ENCODE results near the gene PES1.
"Not testable (repeated sequence)": the region's sequence is repeated elsewhere in the genome, so short reads cannot be mapped to it uniquely, and the experiment has no call there.

PES1 gene

DNA sequence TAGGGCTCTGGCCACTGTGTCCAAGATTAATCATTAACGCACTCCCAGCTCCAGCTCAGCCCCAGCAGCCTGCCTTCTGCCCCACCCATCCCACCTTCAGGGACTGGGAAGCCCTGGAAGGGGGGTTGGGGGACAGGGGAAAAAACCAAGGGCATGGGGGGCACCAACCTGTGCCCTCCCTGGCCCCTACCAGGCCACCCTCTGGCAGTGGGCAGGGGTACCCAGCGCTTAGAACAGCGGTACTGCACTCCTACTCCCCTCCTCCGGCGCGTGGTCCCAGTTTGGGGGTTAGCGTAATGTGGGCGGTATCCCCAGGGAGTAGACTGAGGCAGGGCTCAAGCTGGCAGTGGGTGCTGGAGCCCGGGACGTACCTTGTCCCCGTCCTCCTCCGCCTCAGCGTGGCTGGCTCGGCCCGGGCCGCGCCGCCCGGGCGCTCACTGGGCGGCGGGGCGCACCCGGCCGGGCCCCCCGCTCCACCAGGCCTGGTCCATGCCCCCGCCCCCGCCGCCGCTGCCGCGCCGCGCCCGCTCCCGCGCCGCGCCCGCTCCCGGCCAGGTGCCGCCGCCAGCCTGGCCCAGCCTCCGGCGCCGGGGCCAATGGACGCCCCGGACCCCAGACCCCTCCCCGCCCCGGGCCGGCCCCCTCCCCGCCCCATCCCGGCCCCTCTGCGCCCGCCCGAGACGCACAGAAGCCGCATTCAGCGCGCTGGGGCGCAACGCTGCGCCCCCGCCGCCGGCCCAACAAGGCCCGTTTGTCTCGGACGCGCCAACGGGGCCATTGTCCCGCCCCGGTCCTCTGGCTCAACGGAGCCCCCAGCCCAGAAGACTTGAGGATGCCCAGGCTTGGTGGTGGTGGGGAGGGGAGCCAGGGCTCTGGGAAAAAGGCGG is 17.4 kb downstream of the PES1 start, which contains the start of gene GAL3ST1:
GAL3ST1 (minus strand) TSS at position 571 of the 887 bp plus-strand sequence. CDS start 17,273 bp downstream, outside the sequence.
- no peak for DNase-seq

GRCh38 chr22:30573594-30574094 is 18.1 kb downstream of the PES1 start:
- DNase-seq, result no peak

DNA sequence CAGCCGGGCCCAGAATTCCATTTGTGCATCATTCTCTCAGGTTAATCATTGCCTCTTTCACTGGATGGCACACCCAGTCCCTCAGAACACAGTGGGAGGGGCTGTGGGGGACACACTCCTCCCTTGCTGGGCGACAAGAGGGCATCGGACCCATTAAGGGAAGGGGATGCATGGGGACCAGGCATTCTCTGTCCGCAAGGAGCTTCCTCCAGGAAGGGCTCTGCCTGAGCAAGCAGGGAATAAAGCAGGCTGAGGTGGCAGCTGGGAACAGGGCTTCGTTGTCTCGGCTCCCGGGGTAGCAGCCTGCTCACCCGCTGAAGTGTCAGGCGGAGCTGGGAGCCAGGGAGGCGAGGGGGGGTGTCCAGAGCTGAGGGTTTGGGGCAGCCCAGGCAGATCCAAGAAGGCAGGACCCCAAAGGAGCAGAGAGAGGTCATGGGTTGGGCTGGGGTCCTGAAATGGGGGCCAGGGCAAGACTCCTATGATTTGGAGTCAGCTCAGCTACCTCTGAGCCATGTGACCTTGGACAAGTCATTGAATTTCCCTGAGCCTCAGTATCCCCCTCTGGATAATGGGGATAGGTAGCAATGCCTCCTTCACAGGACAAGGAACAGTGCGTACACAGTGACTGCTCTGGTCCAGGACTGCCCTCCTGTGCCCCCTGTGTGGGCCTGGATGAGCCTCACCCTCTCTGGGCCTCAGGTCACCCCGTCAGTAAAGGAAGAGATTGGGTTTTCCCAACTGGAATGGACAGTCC is 18.7 kb downstream of the PES1 start:
- no peak for DNase-seq

- no peak for DNase-seq
Observed at GRCh38 chr22:30572210-30572609, 19.5 kb downstream of the PES1 start.

GRCh38 chr22:30569674-30570202 is 22.0 kb downstream of the PES1 start:
- no peak for DNase-seq

GRCh38 chr22:30568137-30568805 is 23.4 kb downstream of the PES1 start:
- DNase-seq, result no peak

- not testable (repeated sequence) for DNase-seq
Observed at GRCh38 chr22:30567277-30567676, 24.4 kb downstream of the PES1 start.

DNA sequence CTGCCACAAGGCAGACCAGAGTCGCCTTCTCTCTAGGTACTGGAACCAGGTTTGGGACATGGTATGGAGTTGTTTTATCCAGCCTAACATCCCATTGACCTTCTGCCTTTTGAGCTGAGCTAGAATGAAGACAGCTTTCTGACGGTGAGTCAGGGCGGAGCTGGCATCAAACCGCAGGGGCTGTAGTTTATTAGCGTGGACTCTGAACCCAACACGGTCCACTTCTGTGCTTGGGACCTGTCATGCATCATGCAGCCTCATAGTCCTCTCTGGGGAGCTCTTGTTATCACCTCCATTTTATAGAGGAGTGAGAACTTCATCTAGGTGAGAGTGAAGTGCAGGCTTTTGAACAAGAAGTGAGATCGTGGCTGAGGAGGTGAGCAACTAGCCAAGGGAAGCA is 25.6 kb downstream of the PES1 start:
- no peak for DNase-seq

DNA sequence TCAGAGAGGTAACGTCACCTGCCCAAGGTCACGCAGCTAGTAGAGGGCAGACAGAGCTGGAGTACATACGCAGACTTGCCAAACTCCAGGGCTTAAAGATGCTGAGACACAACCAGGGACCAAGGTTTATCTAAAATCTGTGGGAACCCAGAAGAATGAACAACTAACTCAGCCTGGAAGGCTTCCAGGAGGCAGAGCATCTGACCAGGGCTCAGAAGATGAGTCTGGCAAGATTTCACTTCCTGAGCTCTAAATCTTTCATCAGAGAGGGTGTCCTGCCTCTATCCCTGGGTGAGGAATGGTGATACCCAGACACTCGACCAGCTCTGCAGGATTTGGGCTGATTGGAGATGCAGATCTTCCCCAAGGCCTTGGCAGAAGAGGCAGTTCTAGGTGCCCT is 26.4 kb downstream of the PES1 start:
- no peak for DNase-seq

GRCh38 chr22:30564761-30565119 is 27.0 kb downstream of the PES1 start:
- no peak for DNase-seq

DNA sequence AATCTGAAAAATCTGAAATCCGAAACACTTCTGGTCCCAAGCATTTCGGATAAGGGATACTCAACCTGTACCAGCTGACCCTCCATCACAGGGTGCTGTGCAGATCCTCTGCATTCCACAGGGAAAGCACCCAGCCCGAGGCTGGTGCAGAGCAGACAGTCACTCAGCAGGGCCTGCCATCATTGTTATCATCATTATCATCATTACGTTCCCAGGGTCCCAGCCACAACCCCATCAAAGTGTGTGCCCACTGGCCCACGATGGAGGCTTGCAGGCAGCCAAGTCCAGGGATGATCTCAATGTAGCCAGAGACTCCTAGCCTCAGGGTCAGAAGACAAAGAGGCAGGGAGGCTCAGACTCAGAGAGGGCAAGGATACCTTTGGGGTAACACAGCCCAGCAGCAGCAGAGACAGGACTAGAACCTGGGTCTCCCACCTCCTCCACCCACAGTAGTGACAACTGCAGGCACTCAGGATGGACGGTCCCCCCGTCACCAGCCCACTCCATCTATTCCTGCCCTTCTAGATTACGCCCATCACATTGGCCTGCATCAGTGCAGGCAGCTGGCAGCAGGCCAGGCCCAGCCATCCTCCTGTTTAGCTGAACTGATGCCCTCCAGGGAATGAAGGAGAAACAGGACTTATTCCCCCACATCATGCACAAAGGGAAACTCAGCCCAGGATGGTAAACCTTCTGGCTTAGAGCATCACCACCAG is 27.5 kb downstream of the PES1 start:
- no peak for DNase-seq

- DNase-seq, result no peak
Observed at GRCh38 chr22:30562366-30562765, 29.3 kb downstream of the PES1 start.

- DNase-seq, result no peak
Observed at GRCh38 chr22:30561402-30562189, 30.1 kb downstream of the PES1 start.

DNA sequence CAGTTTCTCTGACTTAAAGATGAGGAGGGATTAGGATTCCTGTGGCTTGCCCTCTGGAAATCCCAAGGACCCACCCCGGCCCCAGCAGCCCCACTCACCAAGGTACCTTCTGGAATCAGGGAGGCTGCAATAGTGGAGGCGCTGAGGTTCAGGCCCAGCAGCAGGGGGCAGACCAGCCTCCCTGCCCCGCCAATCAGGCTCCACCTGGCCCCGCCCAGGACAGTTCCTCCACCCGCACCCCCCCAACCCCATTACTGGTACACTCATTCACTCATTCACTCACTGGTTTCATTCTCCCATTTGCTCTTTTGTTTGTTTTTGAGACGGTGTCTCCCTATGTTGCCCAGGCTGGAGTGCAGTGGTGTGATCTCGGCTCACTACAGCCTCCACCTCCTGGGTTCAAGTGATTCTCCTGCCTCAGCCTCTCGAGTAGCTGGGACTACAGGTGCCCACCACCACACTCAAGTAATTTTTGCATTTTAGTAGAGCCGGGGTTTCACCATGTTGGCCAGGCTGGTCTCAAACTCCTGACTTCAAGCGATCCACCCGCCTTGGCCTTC is 31.0 kb downstream of the PES1 start:
- not testable (repeated sequence) for DNase-seq

DNA sequence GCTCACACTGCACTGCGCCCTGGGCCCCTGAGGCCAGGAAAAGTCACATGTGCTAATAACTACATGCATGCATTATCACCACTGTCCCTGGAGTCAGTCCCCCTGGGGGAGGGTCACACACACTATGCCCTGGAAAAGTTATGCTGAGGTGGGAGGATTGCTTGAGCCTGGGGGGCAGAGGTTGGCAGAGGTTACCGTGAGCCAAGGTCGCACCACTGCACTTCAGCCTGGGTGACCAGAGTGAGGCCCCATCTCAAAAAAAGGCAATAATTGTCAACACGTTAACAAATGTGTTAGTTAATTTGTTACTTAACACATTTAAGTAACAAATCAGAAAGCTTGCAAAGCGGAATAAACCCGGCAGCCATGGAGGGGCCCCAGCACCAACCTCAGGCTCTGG is 31.8 kb downstream of the PES1 start:
- no peak for DNase-seq

- DNase-seq, result no peak
Observed at GRCh38 chr22:30557243-30557642, 34.5 kb downstream of the PES1 start.

GRCh38 chr22:30556388-30556787 is 35.3 kb downstream of the PES1 start:
- no peak for DNase-seq

DNA sequence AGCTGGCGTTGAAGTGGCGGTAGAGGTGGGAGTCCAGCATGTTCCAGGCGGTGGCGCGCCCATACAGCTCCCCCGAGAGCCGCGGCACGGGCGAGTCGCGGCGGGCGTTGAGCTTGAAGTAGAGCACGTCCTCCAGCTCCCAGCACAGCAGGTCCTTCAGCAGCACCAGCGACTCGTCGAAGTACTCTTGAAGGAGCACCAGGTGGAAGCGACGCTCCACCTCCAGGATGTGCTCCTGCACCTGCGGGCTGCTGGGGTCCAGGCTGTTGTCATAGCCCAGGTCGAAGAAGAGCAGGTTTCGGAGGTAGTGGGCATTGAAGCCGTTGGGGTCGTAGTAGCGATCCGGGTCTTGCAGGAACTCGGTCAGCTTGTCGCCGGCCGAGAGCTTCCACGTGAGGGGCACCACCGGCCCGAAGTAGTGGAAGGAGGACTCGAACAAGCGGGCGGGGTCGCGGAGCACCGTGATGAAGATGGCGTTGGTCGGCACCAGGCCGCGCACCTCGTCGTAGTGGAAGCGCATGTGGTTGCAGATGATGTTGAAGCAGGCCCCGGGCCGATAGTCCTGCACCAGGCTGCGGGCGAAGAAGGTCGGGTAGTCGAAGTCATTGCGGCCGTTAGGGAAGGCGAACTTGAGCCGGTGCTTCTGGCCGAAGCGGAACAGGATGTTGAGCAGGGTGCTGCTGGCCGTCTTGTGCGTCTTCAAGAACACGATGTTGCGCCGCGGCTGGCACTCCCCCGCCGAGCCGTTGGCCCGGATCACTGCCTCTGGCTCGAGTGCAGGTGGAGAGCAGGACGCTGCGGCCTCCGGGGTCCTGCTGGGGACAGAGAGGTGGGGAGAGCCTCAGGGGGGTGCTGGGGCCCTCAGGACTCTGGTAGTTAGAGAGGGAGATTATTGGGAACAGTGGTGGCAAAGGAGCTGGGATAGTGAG is 36.2 kb downstream of the PES1 start:
- DNase-seq, result no peak

DNA sequence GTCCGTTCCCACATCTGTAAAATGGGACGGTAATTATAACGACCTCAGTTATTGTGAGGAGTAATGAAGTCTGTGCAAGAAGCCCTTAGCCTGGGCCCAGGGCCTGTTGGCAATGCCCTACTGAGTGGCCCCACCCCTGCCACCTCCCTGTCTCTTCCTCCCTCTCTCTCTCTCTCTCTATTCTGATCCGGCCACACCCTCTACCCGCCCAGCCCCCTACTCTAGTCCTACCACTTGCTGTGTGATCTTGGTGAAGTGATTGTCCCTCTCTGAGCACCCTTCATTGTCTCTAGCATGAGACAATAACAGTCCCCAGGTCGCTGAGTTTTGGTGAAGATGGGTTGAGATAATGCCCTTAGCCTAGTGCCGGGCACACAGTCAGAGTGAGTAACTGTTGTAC is 37.7 kb downstream of the PES1 start:
- no peak for DNase-seq

- DNase-seq, result no peak
Observed at GRCh38 chr22:30552719-30553118, 39.0 kb downstream of the PES1 start.

All from GF-D8 (cell line).